Measurements from ENCODE around the gene SPDEF.

SPDEF gene

GRCh38 chr6:34557228-34557627 lies 1.1 kb upstream of the SPDEF start:
- no peak overlapping the region for H3K4me2 ChIP-seq (ENCODE audit: low read length)
- H3K9me3 ChIP-seq (ENCODE audit: low read length) = 0 out of 2 replicates have a peak, but pooled peaks cover 3% of the 10 kb centered on the region
- no peak overlapping the region for H3K27ac ChIP-seq (ENCODE audit: low read depth, low read length, poor library complexity, severe bottlenecking)
- no peaks in the 10 kb centered on the region for H3F3A ChIP-seq (ENCODE audit: insufficient read depth, low read length)
- H3K36me3 ChIP-seq (ENCODE audit: insufficient read depth, low read length) = no peaks in the 10 kb centered on the region
- no peak overlapping the region for H3K9ac ChIP-seq (ENCODE audit: low read length)
- TF ChIP-seq EZH2 (IDR thresholded peaks at IDR 0.05; ENCODE audit: borderline replicate concordance, low read length) = no peak
- TF ChIP-seq, protein P1, sequence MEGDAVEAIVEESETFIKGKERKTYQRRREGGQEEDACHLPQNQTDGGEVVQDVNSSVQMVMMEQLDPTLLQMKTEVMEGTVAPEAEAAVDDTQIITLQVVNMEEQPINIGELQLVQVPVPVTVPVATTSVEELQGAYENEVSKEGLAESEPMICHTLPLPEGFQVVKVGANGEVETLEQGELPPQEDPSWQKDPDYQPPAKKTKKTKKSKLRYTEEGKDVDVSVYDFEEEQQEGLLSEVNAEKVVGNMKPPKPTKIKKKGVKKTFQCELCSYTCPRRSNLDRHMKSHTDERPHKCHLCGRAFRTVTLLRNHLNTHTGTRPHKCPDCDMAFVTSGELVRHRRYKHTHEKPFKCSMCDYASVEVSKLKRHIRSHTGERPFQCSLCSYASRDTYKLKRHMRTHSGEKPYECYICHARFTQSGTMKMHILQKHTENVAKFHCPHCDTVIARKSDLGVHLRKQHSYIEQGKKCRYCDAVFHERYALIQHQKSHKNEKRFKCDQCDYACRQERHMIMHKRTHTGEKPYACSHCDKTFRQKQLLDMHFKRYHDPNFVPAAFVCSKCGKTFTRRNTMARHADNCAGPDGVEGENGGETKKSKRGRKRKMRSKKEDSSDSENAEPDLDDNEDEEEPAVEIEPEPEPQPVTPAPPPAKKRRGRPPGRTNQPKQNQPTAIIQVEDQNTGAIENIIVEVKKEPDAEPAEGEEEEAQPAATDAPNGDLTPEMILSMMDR (IDR thresholded peaks at IDR 0.05; ENCODE audit: low read length) = no peak
- no peaks in the 10 kb centered on the region for H3K4me1 ChIP-seq (ENCODE audit: insufficient read depth, low read length, severe bottlenecking)
- no peaks in the 10 kb centered on the region for H3K79me2 ChIP-seq (ENCODE audit: insufficient read depth, low read length)
- H2AFZ ChIP-seq (ENCODE audit: low read length) = no peak overlapping the region
- H3K4me3 ChIP-seq (ENCODE audit: low read depth, low read length, poor library complexity, severe bottlenecking) = no peak overlapping the region
- no peaks in the 10 kb centered on the region for H3K9me2 ChIP-seq (ENCODE audit: low read depth, low read length)
- no peaks in the 10 kb centered on the region for H4K20me1 ChIP-seq (ENCODE audit: insufficient read depth, low read length)
- H3K27me3 ChIP-seq (ENCODE audit: insufficient read depth, low read length) = peaks cover 7% of the 10 kb centered on the region

- Histone ChIP-seq H3K4me2 (ENCODE audit: low read length) (no peak overlapping the region), H3K4me1 (ENCODE audit: insufficient read depth, low read length, severe bottlenecking) (no peaks in the 10 kb centered on the region), H3K27ac (ENCODE audit: low read depth, low read length, poor library complexity, severe bottlenecking) (no peak overlapping the region), H4K20me1 (ENCODE audit: insufficient read depth, low read length) (no peaks in the 10 kb centered on the region), H3F3A (ENCODE audit: insufficient read depth, low read length) (no peaks in the 10 kb centered on the region), H3K79me2 (ENCODE audit: insufficient read depth, low read length) (no peaks in the 10 kb centered on the region), H3K36me3 (ENCODE audit: insufficient read depth, low read length) (no peaks in the 10 kb centered on the region), H3K9me2 (ENCODE audit: low read depth, low read length) (no peaks in the 10 kb centered on the region), H3K9me3 (ENCODE audit: low read length) (0 out of 2 replicates have a peak, but pooled peaks cover 3% of the 10 kb centered on the region), H3K9ac (ENCODE audit: low read length) (no peak overlapping the region), H3K27me3 (ENCODE audit: insufficient read depth, low read length) (peaks cover 7% of the 10 kb centered on the region), H2AFZ (ENCODE audit: low read length) (no peak overlapping the region), H3K4me3 (ENCODE audit: low read depth, low read length, poor library complexity, severe bottlenecking) (no peak overlapping the region)
- TF ChIP-seq, protein P1 (IDR thresholded peaks at IDR 0.05; ENCODE audit: low read length) = no peak
- no peak for TF ChIP-seq EZH2 (IDR thresholded peaks at IDR 0.05; ENCODE audit: borderline replicate concordance, low read length)
Observed at GRCh38 chr6:34556493-34556892, 364 bp upstream of the SPDEF start.

- H3K9ac ChIP-seq (ENCODE audit: low read length) = no peak overlapping the region
- H3K36me3 ChIP-seq (ENCODE audit: insufficient read depth, low read length) = no peaks in the 10 kb centered on the region
- 0 out of 2 replicates have a peak, but pooled peaks cover 3% of the 10 kb centered on the region for H3K9me3 ChIP-seq (ENCODE audit: low read length)
- no peaks in the 10 kb centered on the region for H3F3A ChIP-seq (ENCODE audit: insufficient read depth, low read length)
- H3K4me2 ChIP-seq (ENCODE audit: low read length) = no peak overlapping the region
- peaks cover 7% of the 10 kb centered on the region for H3K27me3 ChIP-seq (ENCODE audit: insufficient read depth, low read length)
- no peak overlapping the region for H3K27ac ChIP-seq (ENCODE audit: low read depth, low read length, poor library complexity, severe bottlenecking)
- no peaks in the 10 kb centered on the region for H3K4me1 ChIP-seq (ENCODE audit: insufficient read depth, low read length, severe bottlenecking)
- no peaks in the 10 kb centered on the region for H3K9me2 ChIP-seq (ENCODE audit: low read depth, low read length)
- H3K79me2 ChIP-seq (ENCODE audit: insufficient read depth, low read length) = no peaks in the 10 kb centered on the region
- no peak overlapping the region for H2AFZ ChIP-seq (ENCODE audit: low read length)
- no peak overlapping the region for H3K4me3 ChIP-seq (ENCODE audit: low read depth, low read length, poor library complexity, severe bottlenecking)
- TF ChIP-seq EZH2 (IDR thresholded peaks at IDR 0.05; ENCODE audit: borderline replicate concordance, low read length) = no peak
- TF ChIP-seq, protein P1 (IDR thresholded peaks at IDR 0.05; ENCODE audit: low read length) = no peak
- H4K20me1 ChIP-seq (ENCODE audit: insufficient read depth, low read length) = no peaks in the 10 kb centered on the region
Observed at GRCh38 chr6:34555328-34555727, 801 bp downstream of the SPDEF start.
